Liver (tissue), 3 donors: ENCODE data around the gene WAPL.
"Not testable (repeated sequence)": the region's sequence is repeated elsewhere in the genome, so short reads cannot be mapped to it uniquely, and the experiment has no call there.

Experiments
- EGR1 ChIP-seq, 2 donors: IDR thresholded peaks; 2 replicates each; pipeline ENCODE4 v1.6.1; 2016 to 2018; ENCODE audit warnings: antibody characterized with exemption in 2 of 2, low read depth in 2 of 2
- GABPA ChIP-seq, 2 donors: IDR thresholded peaks in 1 of 2; conservative IDR thresholded peaks in 1 of 2; 2 replicates each; pipeline ENCODE4 v1.6.1; 2016; ENCODE audit warnings: antibody characterized with exemption in 2 of 2, mild to moderate bottlenecking in 1 of 2, moderate library complexity in 1 of 2
- HNF4G ChIP-seq: IDR thresholded peaks from 2 replicates; pipeline ENCODE4 v1.6.1; 2016; ENCODE audit warnings: antibody characterized with exemption
- NR2F2 ChIP-seq: IDR thresholded peaks from 2 replicates; pipeline ENCODE4 v1.6.1; 2016; ENCODE audit warnings: antibody characterized with exemption
- RAD21 ChIP-seq, 2 donors: IDR thresholded peaks; 2 replicates each; pipeline ENCODE4 v1.6.1; 2016; ENCODE audit warnings: antibody characterized with exemption in 2 of 2, mild to moderate bottlenecking in 2 of 2
- RXRA ChIP-seq, 2 donors: IDR thresholded peaks; 2 replicates each; pipeline ENCODE4 v1.6.1; 2017 to 2018; ENCODE audit warnings: antibody characterized with exemption in 2 of 2, mild to moderate bottlenecking in 1 of 2
- TAF1 ChIP-seq: conservative IDR thresholded peaks from 2 replicates; pipeline ENCODE4 v1.6.1; 2016; ENCODE audit warnings: antibody characterized with exemption, mild to moderate bottlenecking
- TF ChIP-seq, protein P1 (sequence below): fragments of 150-350 bp; IDR thresholded peaks from 2 replicates; pipeline ENCODE4 v1.5.1; 2017; ENCODE audit warnings: improper control_type of control experiment, low read depth, low read length; ENCODE audit not compliant: missing input control
- TF ChIP-seq, protein P2 (sequence below): IDR thresholded peaks from 2 replicates; pipeline ENCODE4 v1.6.1; 2016; ENCODE audit warnings: antibody characterized with exemption
- donor health status: healthy.
- donor health status: healthy.

DNA sequence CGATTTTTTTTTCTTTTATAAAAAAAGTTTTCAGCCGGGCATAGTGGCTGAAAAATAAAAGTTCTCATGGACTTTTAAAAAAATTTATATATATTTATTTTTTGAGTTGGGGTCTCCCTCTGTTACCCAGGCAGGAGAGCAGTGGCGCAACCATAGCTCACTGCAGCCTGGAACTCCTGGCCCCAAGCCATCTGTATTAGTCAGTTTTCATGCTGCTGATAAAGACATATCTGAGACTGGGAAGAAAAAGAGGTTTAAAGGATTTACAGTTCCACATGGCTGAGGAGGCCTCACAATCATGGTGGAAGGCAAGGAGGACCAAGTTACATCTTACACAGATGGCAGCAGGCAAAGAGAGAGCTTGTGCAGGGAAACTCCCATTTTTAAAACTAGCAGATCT lies 37.1 kb upstream of the WAPL start:
- TF ChIP-seq, protein P1, sequence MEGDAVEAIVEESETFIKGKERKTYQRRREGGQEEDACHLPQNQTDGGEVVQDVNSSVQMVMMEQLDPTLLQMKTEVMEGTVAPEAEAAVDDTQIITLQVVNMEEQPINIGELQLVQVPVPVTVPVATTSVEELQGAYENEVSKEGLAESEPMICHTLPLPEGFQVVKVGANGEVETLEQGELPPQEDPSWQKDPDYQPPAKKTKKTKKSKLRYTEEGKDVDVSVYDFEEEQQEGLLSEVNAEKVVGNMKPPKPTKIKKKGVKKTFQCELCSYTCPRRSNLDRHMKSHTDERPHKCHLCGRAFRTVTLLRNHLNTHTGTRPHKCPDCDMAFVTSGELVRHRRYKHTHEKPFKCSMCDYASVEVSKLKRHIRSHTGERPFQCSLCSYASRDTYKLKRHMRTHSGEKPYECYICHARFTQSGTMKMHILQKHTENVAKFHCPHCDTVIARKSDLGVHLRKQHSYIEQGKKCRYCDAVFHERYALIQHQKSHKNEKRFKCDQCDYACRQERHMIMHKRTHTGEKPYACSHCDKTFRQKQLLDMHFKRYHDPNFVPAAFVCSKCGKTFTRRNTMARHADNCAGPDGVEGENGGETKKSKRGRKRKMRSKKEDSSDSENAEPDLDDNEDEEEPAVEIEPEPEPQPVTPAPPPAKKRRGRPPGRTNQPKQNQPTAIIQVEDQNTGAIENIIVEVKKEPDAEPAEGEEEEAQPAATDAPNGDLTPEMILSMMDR, result not testable (repeated sequence)
- TF ChIP-seq, protein P2, sequence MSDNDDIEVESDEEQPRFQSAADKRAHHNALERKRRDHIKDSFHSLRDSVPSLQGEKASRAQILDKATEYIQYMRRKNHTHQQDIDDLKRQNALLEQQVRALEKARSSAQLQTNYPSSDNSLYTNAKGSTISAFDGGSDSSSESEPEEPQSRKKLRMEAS, result not testable (repeated sequence)
- TF ChIP-seq NR2F2; GABPA (IDR thresholded peaks at IDR 0.05 in 1 of 2, conservative IDR thresholded peaks at IDR 0.05 in 1 of 2); TAF1; RAD21 (IDR thresholded peaks at IDR 0.05); HNF4G; RXRA (IDR thresholded peaks at IDR 0.05); EGR1 (IDR thresholded peaks at IDR 0.05; ENCODE audit: low read depth in 2 of 2): not testable (repeated sequence)
